HEK293T (cell line): ENCODE results near the gene PRRG1.
"Not testable (repeated sequence)": the region's sequence is repeated elsewhere in the genome, so short reads cannot be mapped to it uniquely, and the experiment has no call there.

Experiments used
- CTCF ChIA-PET: fragments of 350-600 bp; formaldehyde crosslinking; extraction: SDS; loops from one replicate; lab custom pipeline; 2021; ENCODE audit warnings: antibody characterized with exemption, inconsistent platforms; lab: Yijun Ruan, JAX
- POLR2A ChIA-PET: fragments of 350-600 bp; formaldehyde crosslinking; extraction: SDS; loops from one replicate; lab custom pipeline; 2020; ENCODE audit warnings: antibody characterized with exemption, inconsistent platforms; lab: Yijun Ruan, JAX
- DNase-seq: peaks from one replicate; pipeline ENCODE4 v3.0.0; 2012; ENCODE audit warnings: mixed read lengths; ENCODE audit errors: extremely low spot score
- ARNT ChIP-seq: fragments of 450-650 bp; IDR thresholded peaks from 2 replicates; pipeline ENCODE4 v1.6.1; 2017; ENCODE audit warnings: mild to moderate bottlenecking
- BHLHE40 ChIP-seq: fragments of 450-650 bp; IDR thresholded peaks from 2 replicates; pipeline ENCODE4 v1.6.1; 2016; ENCODE audit warnings: mild to moderate bottlenecking, moderate library complexity, borderline replicate concordance
- CTBP1 ChIP-seq: fragments of 450-650 bp; IDR thresholded peaks from 2 replicates; pipeline ENCODE4 v1.6.1; 2016; ENCODE audit warnings: borderline replicate concordance
- ELF4 ChIP-seq: fragments of 450-650 bp; IDR thresholded peaks from 2 replicates; pipeline ENCODE4 v1.6.1; 2017; ENCODE audit warnings: antibody characterized with exemption
- FOXA1 ChIP-seq: fragments of 450-650 bp; IDR thresholded peaks from 2 replicates; pipeline ENCODE4 v1.6.1; 2016; ENCODE audit warnings: mild to moderate bottlenecking
- FOXK2 ChIP-seq: fragments of 450-650 bp; IDR thresholded peaks from 2 replicates; pipeline ENCODE4 v1.6.1; 2016; ENCODE audit warnings: mild to moderate bottlenecking
- FOXM1 ChIP-seq: fragments of 450-650 bp; IDR thresholded peaks from 2 replicates; pipeline ENCODE4 v1.6.1; 2017; ENCODE audit warnings: mild to moderate bottlenecking, borderline replicate concordance
- HDGF ChIP-seq: fragments of 450-650 bp; IDR thresholded peaks from 2 replicates; pipeline ENCODE4 v1.6.1; 2017; ENCODE audit warnings: antibody characterized with exemption, borderline replicate concordance
- L3MBTL2 ChIP-seq: fragments of 450-650 bp; conservative IDR thresholded peaks from 2 replicates; pipeline ENCODE4 v1.6.1; 2016; ENCODE audit warnings: mild to moderate bottlenecking
- LEF1 ChIP-seq: fragments of 450-650 bp; IDR thresholded peaks from 2 replicates; pipeline ENCODE4 v1.6.1; 2017; ENCODE audit warnings: mild to moderate bottlenecking, borderline replicate concordance
- NFRKB ChIP-seq: fragments of 450-650 bp; IDR thresholded peaks from 2 replicates; pipeline ENCODE4 v1.6.1; 2016; ENCODE audit warnings: mild to moderate bottlenecking, moderate library complexity
- SP1 ChIP-seq: fragments of 450-650 bp; IDR thresholded peaks from 2 replicates; pipeline ENCODE4 v1.6.1; 2017
- SUZ12 ChIP-seq: fragments of 450-650 bp; IDR thresholded peaks from 2 replicates; pipeline ENCODE4 v1.6.1; 2016; ENCODE audit warnings: mild to moderate bottlenecking
- TARDBP ChIP-seq: fragments of 450-650 bp; IDR thresholded peaks from 2 replicates; pipeline ENCODE4 v1.6.1; 2016
- ZNF384 ChIP-seq: fragments of 450-650 bp; IDR thresholded peaks from 2 replicates; pipeline ENCODE4 v1.6.1; 2016
- TF ChIP-seq, protein P1 (sequence below): fragments of 450-650 bp; IDR thresholded peaks from 2 replicates; pipeline ENCODE4 v1.6.1; 2016

The PRRG1 gene

DNA sequence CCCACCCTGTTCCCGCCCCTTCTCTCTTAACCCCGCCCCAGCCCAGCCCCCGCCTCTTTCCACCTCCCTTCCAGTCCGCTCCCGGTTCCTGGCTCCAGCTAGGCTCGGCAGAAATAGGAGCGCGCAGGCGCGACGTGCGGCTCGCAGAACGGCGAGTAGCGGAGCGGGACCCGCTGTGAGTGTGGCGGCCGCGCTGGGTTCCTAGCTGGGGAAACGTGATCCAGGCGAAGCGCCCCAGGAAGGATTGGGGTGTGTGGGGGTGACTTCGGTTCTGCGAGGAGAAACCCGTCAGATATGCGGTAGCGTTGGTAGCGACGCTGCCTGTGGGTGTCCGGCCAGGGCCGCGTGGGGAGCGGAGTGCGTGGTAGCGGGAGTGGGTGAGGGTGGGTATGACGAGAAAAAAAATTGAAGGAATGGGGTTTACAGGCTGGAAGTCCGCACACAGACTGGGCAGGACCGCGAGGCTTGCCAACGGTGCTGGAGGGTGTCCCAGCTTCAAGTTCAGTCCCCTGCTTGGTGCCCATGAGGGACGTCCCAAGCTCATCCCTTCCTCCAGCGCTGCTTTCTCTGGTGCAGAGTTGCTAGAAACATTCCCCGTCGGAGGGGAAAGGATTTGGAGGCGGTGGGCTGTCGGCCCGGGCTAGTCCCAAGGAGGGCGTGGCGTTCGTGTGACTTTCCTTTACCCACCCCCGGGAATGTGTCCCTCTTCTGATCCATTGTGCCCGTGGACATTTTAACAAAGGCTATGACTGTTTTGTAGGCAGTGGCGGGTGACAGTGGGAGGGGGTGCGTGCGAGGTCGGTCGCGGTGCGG is at the start of gene PRRG1:
PRRG1 (plus strand) TSS at position 144 of the 813 bp plus-strand sequence. CDS start 56,886 bp downstream, outside the sequence.
- peak; percentile 77 for DNase-seq
- ChIA-PET POLR2A (interaction anchor here (0.7 to 1.1 kb wide), 3 partner anchors 16 to 27 kb away, joined by 3 to 4 read pairs (median 3); no protein-coding TSS in a partner anchor), CTCF (interaction anchor here (0.6 kb wide), 1 partner anchor 99 kb away, joined by 3 read pairs; no protein-coding TSS in a partner anchor)
- TF ChIP-seq L3MBTL2: peak; percentile 63
- TF ChIP-seq SP1: no peak
- TF ChIP-seq FOXM1: no peak
- no peak for TF ChIP-seq CTBP1
- TF ChIP-seq HDGF: no peak
- TF ChIP-seq, protein P1, sequence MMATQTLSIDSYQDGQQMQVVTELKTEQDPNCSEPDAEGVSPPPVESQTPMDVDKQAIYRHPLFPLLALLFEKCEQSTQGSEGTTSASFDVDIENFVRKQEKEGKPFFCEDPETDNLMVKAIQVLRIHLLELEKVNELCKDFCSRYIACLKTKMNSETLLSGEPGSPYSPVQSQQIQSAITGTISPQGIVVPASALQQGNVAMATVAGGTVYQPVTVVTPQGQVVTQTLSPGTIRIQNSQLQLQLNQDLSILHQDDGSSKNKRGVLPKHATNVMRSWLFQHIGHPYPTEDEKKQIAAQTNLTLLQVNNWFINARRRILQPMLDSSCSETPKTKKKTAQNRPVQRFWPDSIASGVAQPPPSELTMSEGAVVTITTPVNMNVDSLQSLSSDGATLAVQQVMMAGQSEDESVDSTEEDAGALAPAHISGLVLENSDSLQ: no peak
- peak; percentile 27; the same call in 1 of the 2 replicates for TF ChIP-seq ELF4
- TF ChIP-seq NFRKB: no peak

DNA sequence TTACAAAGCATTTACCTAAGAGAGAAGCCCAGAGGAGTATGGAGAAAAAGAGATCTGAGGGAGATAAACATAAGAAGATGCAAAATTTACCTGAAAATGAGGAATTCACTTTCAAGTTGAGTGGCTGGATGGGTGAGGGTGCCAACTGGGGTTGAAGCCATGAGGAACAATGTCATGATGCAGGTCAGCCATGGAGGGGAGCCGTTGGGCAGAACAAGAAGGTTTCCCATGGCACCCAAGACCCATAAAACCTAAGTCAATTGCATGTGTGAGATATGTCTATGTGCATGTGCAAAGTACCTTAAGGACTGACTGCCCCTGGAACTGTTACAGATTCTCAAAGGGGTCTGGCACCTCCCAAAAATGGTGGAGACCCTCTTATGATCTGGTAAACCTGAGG is 46.6 kb upstream of the PRRG1 start:
- no peak for TF ChIP-seq ARNT
- no peak for TF ChIP-seq SP1
- no peak for TF ChIP-seq ELF4
- TF ChIP-seq HDGF: no peak
- no peak for TF ChIP-seq FOXK2
- TF ChIP-seq FOXM1: no peak
- TF ChIP-seq L3MBTL2: no peak
- TF ChIP-seq NFRKB: no peak
- TF ChIP-seq SUZ12: no peak
- no peak for TF ChIP-seq FOXA1
- ChIA-PET CTCF (no interaction called here), POLR2A (no interaction called here)
- peak; percentile 13 for DNase-seq

DNA sequence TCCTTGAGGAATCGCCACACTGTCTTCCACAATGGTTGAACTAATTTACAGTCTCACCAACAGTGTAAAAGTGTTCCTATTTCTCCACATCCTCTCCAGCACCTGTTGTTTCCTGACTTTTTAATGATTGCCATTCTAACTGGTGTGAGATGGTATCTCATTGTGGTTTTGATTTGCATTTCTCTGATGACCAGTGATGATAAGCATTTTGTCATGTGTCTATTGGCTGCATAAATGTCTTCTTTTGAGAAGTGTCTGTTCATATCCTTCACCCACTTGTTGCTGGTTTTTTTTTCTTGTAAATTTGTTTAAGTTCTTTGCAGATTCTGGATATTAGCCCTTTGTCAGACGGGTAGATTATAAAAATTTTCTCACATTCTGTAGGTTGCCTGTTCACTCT is 43.9 kb upstream of the PRRG1 start:
- POLR2A ChIA-PET, CTCF ChIA-PET: not testable (repeated sequence)

DNA sequence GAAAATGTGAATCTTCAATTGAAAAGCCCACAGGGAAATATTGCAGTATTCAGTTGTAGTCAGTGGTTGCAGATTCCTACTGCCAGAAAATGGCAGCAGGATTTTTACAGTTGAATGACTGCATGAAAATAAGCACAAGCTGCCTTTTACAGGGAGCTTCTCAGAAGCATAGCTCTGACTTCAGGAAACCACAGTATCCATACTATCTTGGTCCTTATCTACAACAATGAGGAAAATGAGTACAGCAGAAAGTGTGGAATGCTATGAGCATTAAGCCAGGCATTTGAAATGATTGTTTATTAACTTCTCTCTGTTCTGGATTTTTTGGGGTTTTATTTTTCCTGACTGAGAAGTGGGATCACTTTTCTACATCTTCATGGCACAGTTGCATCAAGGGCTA is 34.6 kb upstream of the PRRG1 start:
- CTCF ChIA-PET: no interaction called here
- POLR2A ChIA-PET: no interaction called here
- TF ChIP-seq LEF1 (no peak), FOXK2 (no peak), SUZ12 (no peak), FOXA1 (no peak), TARDBP (no peak), HDGF (no peak), BHLHE40 (no peak), SP1 (no peak), ZNF384 (no peak), NFRKB (no peak), ELF4 (no peak)
- TF ChIP-seq, protein P1: no peak
- DNase-seq: no peak

More for the DNA sequence above, 43.9 kb upstream of the PRRG1 start:
- DNase-seq: not testable (repeated sequence)

DNA sequence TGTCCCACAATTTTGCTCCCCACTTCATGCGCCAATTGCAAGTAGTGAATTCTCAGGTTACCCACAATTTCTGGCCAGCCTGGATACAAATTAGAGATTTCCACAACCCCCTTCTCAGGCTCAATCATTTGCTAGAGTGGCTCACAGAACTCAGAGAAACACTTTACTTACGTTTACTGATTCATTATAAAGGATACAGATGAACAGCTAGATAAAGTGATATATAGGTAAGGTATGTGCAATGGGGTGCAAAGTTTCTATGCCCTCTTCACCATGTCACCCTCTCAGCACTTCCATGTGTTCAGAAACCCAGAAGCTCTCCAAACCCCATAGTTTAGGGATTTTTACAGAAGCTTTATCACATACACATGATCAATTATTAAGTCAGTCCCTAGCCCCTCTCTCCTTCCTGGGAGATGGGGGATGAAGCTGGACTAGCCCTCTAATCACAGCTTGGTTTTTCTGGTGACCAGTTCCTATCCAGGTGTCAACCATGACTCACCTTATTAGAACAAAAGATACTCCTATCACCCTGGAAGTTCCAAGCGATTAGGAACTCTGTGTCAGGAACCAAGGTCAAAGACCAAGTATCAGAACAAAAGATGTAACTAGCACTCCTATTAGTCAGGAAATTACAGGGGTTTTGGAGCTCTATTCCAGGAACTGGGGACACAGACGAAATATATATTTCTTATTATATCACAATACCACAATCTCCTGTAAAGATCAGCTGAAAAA is 33.5 kb upstream of the PRRG1 start:
- DNase-seq: no peak
- ChIA-PET CTCF (no interaction called here), POLR2A (no interaction called here)
- TF ChIP-seq, protein P1: no peak
- TF ChIP-seq CTBP1 (no peak), NFRKB (no peak), ARNT (no peak), TARDBP (no peak), ZNF384 (no peak), FOXA1 (no peak), SP1 (no peak), FOXK2 (no peak), BHLHE40 (no peak), ELF4 (no peak), FOXM1 (no peak), LEF1 (no peak)

DNA sequence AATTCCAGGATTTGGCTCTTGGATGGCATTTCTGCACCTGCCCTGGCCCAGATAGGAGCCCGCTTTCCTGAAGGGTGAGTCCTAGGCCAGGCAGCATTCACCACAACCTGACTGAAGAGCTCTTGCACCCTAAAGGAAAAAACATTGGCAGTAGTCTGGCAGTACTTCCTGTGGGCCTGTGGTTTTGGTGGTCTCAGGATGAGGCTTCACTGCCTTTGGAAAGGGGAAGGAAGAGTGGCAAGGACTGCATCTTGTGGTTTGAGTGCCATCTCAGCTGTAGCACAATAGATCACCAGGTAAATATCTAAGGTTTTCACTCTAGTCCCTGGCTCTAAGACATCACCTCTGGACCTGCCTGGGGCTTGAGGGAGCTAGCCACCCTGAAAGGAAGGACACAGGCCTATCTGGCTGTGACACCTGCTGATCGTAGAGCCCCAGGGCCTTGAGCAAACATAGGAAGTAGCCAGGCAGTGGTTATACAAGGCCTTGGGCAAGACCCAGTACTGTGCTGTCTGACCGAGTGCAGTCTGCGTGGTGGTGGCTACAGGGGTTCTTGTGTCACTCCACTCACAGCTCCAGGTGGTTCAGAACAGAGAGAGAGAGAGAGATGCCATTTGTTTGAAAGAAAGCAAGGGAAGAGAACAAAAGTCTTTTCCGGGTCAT is 28.5 kb upstream of the PRRG1 start:
- POLR2A ChIA-PET: no interaction called here
- CTCF ChIA-PET: no interaction called here
- no peak for DNase-seq
- TF ChIP-seq HDGF: no peak
- no peak for TF ChIP-seq ELF4
- TF ChIP-seq, protein P1: no peak
- TF ChIP-seq NFRKB: no peak
- TF ChIP-seq SP1: no peak
- no peak for TF ChIP-seq FOXK2
- no peak for TF ChIP-seq FOXA1
- TF ChIP-seq TARDBP: no peak
- no peak for TF ChIP-seq LEF1
- no peak for TF ChIP-seq ARNT
- TF ChIP-seq CTBP1: no peak
- TF ChIP-seq L3MBTL2: no peak
- TF ChIP-seq SUZ12: no peak
- TF ChIP-seq FOXM1: no peak
- TF ChIP-seq BHLHE40: no peak
- no peak for TF ChIP-seq ZNF384
